GM12864 (cell line): ENCODE results near the gene SLC30A7.

Experiments used
- DNase-seq: peaks from one replicate; pipeline ENCODE4 v3.0.0-alpha.2; 2011; ENCODE audit warnings: low read depth
- H3K4me3 ChIP-seq: 2 replicates; pipeline ENCODE4 v1.5.1; 2011; ENCODE audit warnings: mild to moderate bottlenecking, low read depth, low read length, control low read depth
- TF ChIP-seq, protein P1 (sequence below): IDR thresholded peaks from 2 replicates; pipeline ENCODE4 v1.5.1; 2011; ENCODE audit warnings: low read depth, mild to moderate bottlenecking, moderate library complexity, low read length, control low read depth, inconsistent platforms; ENCODE audit errors: missing control alignments

SLC30A7 gene

GRCh38 chr1:100903777-100904176 is 7.9 kb downstream of the SLC30A7 start:
- no peak for DNase-seq
- TF ChIP-seq, protein P1, sequence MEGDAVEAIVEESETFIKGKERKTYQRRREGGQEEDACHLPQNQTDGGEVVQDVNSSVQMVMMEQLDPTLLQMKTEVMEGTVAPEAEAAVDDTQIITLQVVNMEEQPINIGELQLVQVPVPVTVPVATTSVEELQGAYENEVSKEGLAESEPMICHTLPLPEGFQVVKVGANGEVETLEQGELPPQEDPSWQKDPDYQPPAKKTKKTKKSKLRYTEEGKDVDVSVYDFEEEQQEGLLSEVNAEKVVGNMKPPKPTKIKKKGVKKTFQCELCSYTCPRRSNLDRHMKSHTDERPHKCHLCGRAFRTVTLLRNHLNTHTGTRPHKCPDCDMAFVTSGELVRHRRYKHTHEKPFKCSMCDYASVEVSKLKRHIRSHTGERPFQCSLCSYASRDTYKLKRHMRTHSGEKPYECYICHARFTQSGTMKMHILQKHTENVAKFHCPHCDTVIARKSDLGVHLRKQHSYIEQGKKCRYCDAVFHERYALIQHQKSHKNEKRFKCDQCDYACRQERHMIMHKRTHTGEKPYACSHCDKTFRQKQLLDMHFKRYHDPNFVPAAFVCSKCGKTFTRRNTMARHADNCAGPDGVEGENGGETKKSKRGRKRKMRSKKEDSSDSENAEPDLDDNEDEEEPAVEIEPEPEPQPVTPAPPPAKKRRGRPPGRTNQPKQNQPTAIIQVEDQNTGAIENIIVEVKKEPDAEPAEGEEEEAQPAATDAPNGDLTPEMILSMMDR: no peak
- no peak overlapping the region for H3K4me3 ChIP-seq

DNA sequence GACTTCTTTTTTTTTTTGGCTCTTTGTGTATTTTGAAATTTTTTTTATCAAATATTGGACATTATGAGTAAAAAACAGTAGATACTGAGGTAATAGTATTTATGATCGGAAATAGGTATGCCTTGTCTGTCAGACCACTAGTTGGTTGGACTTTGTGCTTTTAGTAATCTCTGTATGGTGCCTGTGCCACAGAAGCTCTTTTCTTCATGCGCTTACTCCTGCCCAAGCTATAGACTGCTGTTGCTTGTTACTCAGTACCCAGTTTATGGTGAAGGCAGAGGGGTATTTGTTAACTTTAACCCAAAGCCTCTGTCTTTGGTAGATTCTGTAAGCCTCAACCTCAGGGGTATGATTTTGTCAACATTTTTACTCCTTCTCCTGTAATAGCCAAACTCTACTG is 8.6 kb downstream of the SLC30A7 start:
- no peak for DNase-seq
- H3K4me3 ChIP-seq: no peak overlapping the region
- TF ChIP-seq, protein P1: no peak

GRCh38 chr1:100905181-100905580 is 9.3 kb downstream of the SLC30A7 start:
- H3K4me3 ChIP-seq: no peak overlapping the region
- DNase-seq: no peak
- TF ChIP-seq, protein P1: no peak

DNA sequence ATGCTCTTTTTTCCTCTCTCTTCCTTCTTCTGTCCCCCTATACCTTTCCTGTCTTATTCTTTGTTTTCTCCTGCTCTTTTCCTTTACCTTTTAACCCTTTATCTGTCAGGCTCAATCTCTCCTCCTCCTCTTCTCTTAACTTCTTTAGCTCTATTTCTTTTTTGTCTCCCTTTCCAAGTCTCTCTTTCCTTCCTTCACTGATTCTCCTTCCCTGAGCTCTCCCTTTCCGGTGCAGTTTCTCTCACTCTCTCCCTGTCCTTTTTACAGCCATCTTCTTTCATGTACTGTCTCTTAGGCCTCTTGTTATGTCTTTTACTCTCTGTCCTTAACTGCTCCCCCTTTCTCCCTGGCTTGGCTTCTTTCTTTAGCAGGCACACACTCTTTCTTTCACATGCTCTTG is 12.0 kb downstream of the SLC30A7 start:
- DNase-seq: no peak
- TF ChIP-seq, protein P1: no peak
- H3K4me3 ChIP-seq: no peak overlapping the region

DNA sequence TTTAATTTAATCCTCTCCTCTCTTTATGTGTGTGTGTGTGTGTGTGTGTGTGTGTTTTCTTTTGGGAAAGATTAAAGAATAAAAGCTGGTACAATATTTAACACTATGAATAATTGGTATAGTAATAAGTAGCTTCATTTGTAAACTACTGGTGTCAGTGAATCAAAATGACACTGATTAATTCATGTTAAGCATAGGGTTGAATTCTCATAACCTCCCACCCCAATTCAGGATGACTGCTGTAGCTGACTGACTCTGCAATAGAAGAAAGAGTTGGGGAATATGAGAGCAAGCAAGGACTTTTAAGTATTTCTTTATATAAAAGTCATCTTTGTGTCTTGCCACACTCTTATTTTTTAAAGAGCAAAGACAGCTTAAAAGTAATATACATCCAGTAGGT is 13.1 kb downstream of the SLC30A7 start:
- DNase-seq: no peak
- TF ChIP-seq, protein P1: no peak
- no peak overlapping the region for H3K4me3 ChIP-seq

DNA sequence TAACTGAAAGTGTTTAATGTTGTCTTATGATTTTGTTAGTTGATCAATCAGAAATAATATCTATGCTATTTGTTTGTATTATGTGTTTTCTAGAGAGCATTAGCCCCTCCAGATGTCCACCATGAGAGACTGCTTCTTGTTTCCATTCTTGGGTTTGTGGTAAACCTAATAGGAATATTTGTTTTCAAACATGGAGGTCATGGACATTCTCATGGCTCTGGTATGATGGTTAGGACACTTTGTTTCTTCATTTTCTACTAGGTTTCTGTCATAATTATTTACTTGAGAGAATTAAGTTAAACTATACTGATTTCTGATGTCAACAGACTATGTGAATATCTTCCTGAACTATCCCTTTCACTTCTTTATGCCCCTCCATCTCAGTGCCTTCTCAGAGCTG is 16.1 kb downstream of the SLC30A7 start:
- TF ChIP-seq, protein P1: no peak
- DNase-seq: no peak
- no peak overlapping the region for H3K4me3 ChIP-seq

DNA sequence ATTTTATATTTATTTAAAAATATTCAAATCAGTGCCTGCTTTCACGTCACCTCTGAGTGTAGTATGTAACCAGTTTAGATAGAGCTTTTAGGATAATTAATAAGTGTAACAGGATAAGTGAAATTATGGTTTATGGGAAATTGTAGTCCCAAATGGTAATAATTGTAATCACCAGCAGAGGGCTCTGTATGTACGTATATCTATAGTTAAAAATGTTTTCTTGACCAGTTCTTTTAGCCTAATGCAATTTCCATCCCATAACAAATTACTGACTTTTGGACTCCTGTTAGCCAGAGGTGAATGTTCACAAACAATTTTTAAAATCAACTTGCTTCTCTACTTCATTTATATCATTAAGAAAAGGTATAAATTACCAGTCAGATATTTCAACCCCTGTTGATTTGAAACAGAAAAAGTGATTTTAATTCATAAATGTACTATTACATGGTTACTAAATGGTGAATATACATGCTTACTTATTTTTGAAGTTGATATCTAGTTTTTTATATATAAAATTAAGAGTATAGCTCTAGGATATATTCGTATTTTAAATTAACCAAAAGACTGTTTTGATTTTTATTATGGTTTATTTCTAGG is 25.3 kb downstream of the SLC30A7 start:
- TF ChIP-seq, protein P1: peak; percentile 46
- peak; percentile 29 for DNase-seq
- no peak overlapping the region for H3K4me3 ChIP-seq
